Stimulated activated CD8-positive, alpha-beta memory T cell treated with anti-CD3 and anti-CD28 coated beads, Interleukin-15, amount 100 ng/mL, for 48 hours (primary cell): ENCODE measurements around the gene CBL.

Source experiments
- DNase-seq, 2 donors: peaks; one replicate each; pipeline ENCODE4 v3.0.0-alpha.2; 2020; ENCODE audit warnings: low read depth in 2 of 2

The CBL gene

GRCh38 chr11:119309953-119310681 lies 104.0 kb downstream of the CBL start:
- no peak for DNase-seq

GRCh38 chr11:119310682-119311052 lies 104.5 kb downstream of the CBL start:
- no peak for DNase-seq

GRCh38 chr11:119314726-119315125 lies 108.6 kb downstream of the CBL start:
- DNase-seq, result no peak

GRCh38 chr11:119315131-119316015 lies 109.2 kb downstream of the CBL start:
- no peak for DNase-seq

GRCh38 chr11:119316016-119316728 lies 110.0 kb downstream of the CBL start:
- DNase-seq, result no peak

- no peak for DNase-seq
Measured at GRCh38 chr11:119316729-119317591, 110.8 kb downstream of the CBL start, which contains the start of gene MCAM. Gene MCAM (minus strand): TSS chr11:119317130. CDS start chr11:119317101, 29 bp downstream.

- DNase-seq, result no peak
Measured at GRCh38 chr11:119317592-119318239, 111.6 kb downstream of the CBL start.

GRCh38 chr11:119318240-119319135 lies 112.3 kb downstream of the CBL start:
- DNase-seq, result no peak

- DNase-seq, result no peak
Measured at GRCh38 chr11:119319136-119319699, 113.1 kb downstream of the CBL start.

GRCh38 chr11:119319700-119320239 lies 113.6 kb downstream of the CBL start:
- no peak for DNase-seq

GRCh38 chr11:119320240-119320775 lies 114.2 kb downstream of the CBL start:
- DNase-seq, result no peak

GRCh38 chr11:119320776-119321524 lies 114.8 kb downstream of the CBL start:
- peak; percentile 45 to 47 for DNase-seq

GRCh38 chr11:119322360-119322739 lies 116.2 kb downstream of the CBL start:
- DNase-seq, result no peak

- no peak for DNase-seq
Measured at GRCh38 chr11:119322921-119323531, 116.9 kb downstream of the CBL start.

GRCh38 chr11:119323532-119324033 lies 117.4 kb downstream of the CBL start:
- peak in 1 of 2 donors; percentile 58 for DNase-seq

- no peak for DNase-seq
Measured at GRCh38 chr11:119324189-119324588, 118.0 kb downstream of the CBL start.

GRCh38 chr11:119329320-119329719 lies 123.2 kb downstream of the CBL start:
- DNase-seq, result no peak
